ENCODE measurements around the gene MAPK8IP1. TPM values are rescaled to one million over a fixed set of nuclear protein-coding genes. Genes with fewer than 3 reads are reported as not detected.

MAPK8IP1 gene
- polyA plus RNA-seq, 2 of the 4 experiments (the other 2 are of a cell fraction): 2.6 to 5.8 TPM

DNA sequence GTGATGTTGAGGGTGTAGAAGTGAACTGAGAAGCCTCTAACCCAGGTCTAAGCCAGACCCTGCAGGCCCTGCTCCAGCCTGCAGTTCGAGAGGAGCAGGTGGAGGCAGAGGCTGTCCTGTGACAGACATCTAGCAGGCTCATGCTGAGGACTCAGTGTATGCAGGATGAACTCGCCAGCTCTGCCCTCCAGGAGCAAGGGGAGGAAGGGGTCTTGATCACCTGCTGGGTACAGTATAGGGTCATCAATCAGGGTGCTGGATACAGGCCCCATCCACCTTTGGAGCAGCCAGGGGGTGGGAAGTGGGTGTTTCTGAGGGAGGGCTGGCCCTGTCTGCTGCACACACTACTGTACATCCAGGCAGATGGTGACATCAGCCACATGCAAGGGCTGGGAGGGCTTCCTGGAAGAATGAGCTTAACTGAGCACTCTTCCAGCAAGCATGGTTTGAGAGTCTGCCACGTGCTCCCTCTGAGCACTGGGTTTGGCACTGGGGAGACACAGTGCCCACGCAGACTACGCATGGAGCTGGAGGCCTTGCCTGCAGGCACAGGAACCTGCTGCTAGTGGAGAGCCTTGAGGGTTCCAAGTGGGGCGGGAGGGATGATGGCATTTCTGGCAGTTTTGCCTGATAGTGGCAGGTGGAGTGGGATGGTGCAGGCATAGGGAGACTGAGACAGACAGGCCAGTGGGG, 9.2 kb downstream of the MAPK8IP1 start:
- H3K4me1 ChIP-seq: peaks cover 6% of the 10 kb centered on the region; the same call in 2 of the 3 replicates
- DNase-seq (ENCODE audit: low read depth in 1 of 2, low spot score in 1 of 2) (no peak), FAIRE-seq (no peak), ATAC-seq (no peak)
- ChIA-PET POLR2A (no interaction called here), CTCF (interaction anchor here (1.3 to 3.0 kb wide), 2 partner anchors 22 to 345 kb away, joined by 3 to 8 read pairs; no protein-coding TSS in a partner anchor)
- H3K4me2 ChIP-seq: no peak overlapping the region
- TF ChIP-seq, protein P1, sequence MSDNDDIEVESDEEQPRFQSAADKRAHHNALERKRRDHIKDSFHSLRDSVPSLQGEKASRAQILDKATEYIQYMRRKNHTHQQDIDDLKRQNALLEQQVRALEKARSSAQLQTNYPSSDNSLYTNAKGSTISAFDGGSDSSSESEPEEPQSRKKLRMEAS (IDR thresholded peaks at IDR 0.05): no peak
- TF ChIP-seq EP300 (IDR thresholded peaks at IDR 0.05) (no peak), PHF8 (IDR thresholded peaks at IDR 0.05; ENCODE audit: borderline replicate concordance, low read depth) (no peak), BHLHE40 (IDR thresholded peaks at IDR 0.05; ENCODE audit: low read depth, low read length) (no peak), JUN (IDR thresholded peaks at IDR 0.05) (no peak), HOXB13 (CRISPR knock-in tag; IDR thresholded peaks at IDR 0.05; ENCODE audit: low read depth) (no peak), POLR2A (IDR thresholded peaks at IDR 0.05; ENCODE audit: low read length) (no peak), RFX5 (IDR thresholded peaks at IDR 0.05) (no peak), ZNF302 (CRISPR knock-in tag; IDR thresholded peaks at IDR 0.05) (no peak), ZSCAN20 (CRISPR knock-in tag; IDR thresholded peaks at IDR 0.05) (no peak), NR3C1 (IDR thresholded peaks at IDR 0.05) (no peak), RNF2 (IDR thresholded peaks at IDR 0.05; ENCODE audit: borderline replicate concordance, low read depth) (no peak), FOSB (CRISPR knock-in tag; IDR thresholded peaks at IDR 0.05) (no peak), ZFP36 (IDR thresholded peaks at IDR 0.05; ENCODE audit: borderline replicate concordance, partially characterized antibody) (no peak), POLR2AphosphoS2 (conservative IDR thresholded peaks at IDR 0.05; ENCODE audit: low read length) (no peak)
- TF ChIP-seq, protein P2, sequence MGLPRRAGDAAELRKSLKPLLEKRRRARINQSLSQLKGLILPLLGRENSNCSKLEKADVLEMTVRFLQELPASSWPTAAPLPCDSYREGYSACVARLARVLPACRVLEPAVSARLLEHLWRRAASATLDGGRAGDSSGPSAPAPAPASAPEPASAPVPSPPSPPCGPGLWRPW (IDR thresholded peaks at IDR 0.05): no peak
- TF ChIP-seq, protein P3, sequence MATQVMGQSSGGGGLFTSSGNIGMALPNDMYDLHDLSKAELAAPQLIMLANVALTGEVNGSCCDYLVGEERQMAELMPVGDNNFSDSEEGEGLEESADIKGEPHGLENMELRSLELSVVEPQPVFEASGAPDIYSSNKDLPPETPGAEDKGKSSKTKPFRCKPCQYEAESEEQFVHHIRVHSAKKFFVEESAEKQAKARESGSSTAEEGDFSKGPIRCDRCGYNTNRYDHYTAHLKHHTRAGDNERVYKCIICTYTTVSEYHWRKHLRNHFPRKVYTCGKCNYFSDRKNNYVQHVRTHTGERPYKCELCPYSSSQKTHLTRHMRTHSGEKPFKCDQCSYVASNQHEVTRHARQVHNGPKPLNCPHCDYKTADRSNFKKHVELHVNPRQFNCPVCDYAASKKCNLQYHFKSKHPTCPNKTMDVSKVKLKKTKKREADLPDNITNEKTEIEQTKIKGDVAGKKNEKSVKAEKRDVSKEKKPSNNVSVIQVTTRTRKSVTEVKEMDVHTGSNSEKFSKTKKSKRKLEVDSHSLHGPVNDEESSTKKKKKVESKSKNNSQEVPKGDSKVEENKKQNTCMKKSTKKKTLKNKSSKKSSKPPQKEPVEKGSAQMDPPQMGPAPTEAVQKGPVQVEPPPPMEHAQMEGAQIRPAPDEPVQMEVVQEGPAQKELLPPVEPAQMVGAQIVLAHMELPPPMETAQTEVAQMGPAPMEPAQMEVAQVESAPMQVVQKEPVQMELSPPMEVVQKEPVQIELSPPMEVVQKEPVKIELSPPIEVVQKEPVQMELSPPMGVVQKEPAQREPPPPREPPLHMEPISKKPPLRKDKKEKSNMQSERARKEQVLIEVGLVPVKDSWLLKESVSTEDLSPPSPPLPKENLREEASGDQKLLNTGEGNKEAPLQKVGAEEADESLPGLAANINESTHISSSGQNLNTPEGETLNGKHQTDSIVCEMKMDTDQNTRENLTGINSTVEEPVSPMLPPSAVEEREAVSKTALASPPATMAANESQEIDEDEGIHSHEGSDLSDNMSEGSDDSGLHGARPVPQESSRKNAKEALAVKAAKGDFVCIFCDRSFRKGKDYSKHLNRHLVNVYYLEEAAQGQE (IDR thresholded peaks at IDR 0.05): no peak
- TF ChIP-seq, protein P4, sequence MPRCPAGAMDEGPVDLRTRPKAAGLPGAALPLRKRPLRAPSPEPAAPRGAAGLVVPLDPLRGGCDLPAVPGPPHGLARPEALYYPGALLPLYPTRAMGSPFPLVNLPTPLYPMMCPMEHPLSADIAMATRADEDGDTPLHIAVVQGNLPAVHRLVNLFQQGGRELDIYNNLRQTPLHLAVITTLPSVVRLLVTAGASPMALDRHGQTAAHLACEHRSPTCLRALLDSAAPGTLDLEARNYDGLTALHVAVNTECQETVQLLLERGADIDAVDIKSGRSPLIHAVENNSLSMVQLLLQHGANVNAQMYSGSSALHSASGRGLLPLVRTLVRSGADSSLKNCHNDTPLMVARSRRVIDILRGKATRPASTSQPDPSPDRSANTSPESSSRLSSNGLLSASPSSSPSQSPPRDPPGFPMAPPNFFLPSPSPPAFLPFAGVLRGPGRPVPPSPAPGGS (IDR thresholded peaks at IDR 0.05): no peak
- TF ChIP-seq, protein P5, sequence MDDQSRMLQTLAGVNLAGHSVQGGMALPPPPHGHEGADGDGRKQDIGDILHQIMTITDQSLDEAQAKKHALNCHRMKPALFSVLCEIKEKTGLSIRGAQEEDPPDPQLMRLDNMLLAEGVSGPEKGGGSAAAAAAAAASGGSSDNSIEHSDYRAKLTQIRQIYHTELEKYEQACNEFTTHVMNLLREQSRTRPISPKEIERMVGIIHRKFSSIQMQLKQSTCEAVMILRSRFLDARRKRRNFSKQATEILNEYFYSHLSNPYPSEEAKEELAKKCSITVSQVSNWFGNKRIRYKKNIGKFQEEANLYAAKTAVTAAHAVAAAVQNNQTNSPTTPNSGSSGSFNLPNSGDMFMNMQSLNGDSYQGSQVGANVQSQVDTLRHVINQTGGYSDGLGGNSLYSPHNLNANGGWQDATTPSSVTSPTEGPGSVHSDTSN (IDR thresholded peaks at IDR 0.05): no peak
- TF ChIP-seq, protein P6, sequence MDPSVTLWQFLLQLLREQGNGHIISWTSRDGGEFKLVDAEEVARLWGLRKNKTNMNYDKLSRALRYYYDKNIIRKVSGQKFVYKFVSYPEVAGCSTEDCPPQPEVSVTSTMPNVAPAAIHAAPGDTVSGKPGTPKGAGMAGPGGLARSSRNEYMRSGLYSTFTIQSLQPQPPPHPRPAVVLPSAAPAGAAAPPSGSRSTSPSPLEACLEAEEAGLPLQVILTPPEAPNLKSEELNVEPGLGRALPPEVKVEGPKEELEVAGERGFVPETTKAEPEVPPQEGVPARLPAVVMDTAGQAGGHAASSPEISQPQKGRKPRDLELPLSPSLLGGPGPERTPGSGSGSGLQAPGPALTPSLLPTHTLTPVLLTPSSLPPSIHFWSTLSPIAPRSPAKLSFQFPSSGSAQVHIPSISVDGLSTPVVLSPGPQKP (IDR thresholded peaks at IDR 0.05; ENCODE audit: low read depth, low read length): no peak
- no peak overlapping the region for H3K4me3 ChIP-seq
- H3K9me3 ChIP-seq: no peaks in the 10 kb centered on the region
- no peak overlapping the region for H3K27ac ChIP-seq
- WGBS (ENCODE audit: missing lambda C conversion rate): 71% methylated on average over 5 of the region's 6 CpGs

All from A549 (cell line).